SW 1271 (cell line): ENCODE measurements around the gene CDR2.
"Not testable (repeated sequence)": the region's sequence is repeated elsewhere in the genome, so short reads cannot be mapped to it uniquely, and the experiment has no call there.

Source experiments
- DNase-seq, 2 experiments: peaks; one replicate each; lab custom pipeline; 2025; lab: John Stamatoyannopoulos, UW

CDR2 gene

DNA sequence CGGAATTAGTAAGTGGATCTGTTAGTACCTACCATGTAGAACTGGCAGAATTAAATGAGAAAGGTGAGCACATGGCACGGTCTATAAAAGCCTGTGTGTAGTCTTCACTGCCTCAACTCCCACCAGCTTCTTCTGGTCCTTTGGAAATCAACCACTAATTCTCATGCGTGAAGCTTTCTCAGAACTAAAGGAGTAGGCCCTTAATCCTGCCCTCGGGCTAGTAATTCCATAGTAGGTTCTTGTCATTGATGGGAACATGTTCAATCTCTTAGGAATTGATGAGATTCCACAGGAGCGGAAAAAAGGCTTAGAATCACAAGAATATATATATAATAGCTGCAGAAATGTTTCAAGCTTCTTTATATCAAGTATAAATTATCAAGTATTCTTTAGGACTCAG is 21.7 kb downstream of the CDR2 start:
- no peak for DNase-seq

DNA sequence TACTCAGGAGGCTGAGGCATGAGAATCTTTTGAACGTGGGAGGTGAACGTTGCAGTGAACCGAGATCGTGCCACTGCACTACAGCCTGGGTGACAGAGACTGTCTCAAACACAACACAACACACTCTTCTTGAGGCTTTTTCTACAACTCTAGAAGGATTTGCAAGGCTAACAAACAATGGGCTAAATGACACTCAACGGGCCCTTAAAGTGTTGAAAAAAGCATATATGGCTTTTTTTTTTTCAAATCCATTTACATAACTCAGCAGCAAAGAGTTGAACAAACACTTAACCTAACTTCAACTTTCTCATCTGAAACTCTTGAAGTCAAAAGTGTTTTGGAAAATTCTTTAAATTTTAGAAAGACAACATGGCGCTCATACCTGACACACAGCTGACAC is 22.3 kb downstream of the CDR2 start:
- DNase-seq = no peak

DNA sequence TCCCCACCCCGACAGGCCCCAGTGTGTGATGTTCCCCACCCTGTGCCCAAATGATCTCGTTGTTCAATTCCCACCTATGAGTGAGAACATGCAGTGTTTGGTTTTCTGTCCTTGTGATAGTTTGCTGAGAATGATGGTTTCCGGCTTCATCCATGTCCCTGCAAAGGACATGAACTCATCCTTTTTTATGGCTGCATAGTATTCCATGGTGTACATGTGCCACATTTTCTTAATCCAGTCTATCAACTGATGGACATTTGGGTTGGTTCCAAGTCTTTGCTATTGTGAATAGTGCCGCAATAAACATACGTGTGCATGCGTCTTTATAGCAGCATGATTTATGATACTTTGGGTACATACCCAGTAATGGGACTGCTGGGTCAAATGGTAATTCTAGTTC is 23.4 kb downstream of the CDR2 start:
- not testable (repeated sequence) for DNase-seq

DNA sequence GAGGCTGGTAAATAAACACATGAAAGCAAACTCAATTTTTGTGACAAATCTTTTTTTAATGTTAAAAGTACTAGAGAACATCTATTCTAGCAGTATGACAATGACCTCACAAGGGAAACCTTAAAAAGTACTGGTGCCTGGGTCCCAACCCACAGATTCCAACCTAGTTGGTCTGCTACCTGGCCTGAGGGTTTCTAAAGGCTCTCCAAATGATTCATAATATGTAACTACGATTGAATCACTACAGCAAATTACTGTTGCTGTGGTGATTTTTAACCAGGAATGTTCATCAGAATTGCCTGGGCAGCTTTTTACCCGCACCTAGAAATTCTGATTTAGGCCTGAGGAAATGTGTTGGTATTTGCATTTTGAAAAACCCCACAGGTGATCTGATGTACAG is 26.1 kb downstream of the CDR2 start:
- DNase-seq = no peak

GRCh38 chr16:22347100-22347820 is 27.2 kb downstream of the CDR2 start:
- DNase-seq = no peak

GRCh38 chr16:22346483-22346882 is 27.9 kb downstream of the CDR2 start:
- DNase-seq = no peak

- no peak for DNase-seq
Measured at GRCh38 chr16:22342082-22342481, 32.3 kb downstream of the CDR2 start.

GRCh38 chr16:22340945-22341344 is 33.5 kb downstream of the CDR2 start:
- DNase-seq = no peak

GRCh38 chr16:22337849-22338635 is 36.4 kb downstream of the CDR2 start:
- no peak for DNase-seq

- DNase-seq = no peak
Measured at GRCh38 chr16:22337045-22337444, 37.4 kb downstream of the CDR2 start.

GRCh38 chr16:22336581-22336980 is 37.8 kb downstream of the CDR2 start:
- DNase-seq = no peak

DNA sequence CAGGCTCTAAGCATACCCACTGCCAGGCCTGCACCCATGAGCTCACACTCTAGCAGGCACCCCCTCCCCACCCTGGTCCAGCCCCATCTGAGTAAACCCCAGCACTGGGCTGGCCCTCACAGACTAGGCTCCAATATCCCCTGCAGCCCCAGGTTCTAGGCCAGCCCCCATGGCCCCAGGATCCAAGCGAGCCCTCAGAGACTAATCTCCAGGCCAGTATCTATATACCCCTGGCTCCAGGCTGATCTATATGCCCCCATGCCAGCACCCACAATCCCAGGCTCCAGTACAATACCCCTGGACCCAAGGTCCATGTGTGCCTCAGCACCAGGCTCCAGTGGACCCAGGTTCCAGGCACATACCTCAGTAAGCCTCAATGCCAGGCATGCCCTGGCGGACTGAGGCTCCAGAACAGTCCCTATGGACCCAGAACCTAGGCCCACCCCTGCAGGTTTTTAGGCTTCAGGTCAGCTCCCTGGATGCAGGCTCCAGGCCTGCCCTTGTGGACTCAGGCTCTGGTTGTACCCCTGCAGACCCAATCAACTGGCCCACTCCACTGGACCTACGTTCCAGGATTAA is 38.7 kb downstream of the CDR2 start:
- no peak for DNase-seq

- DNase-seq = no peak
Measured at GRCh38 chr16:22333457-22333994, 40.9 kb downstream of the CDR2 start.

- no peak for DNase-seq
Measured at GRCh38 chr16:22330326-22330725, 44.1 kb downstream of the CDR2 start.

GRCh38 chr16:22329199-22329695 is 45.2 kb downstream of the CDR2 start:
- DNase-seq = no peak

- no peak for DNase-seq
Measured at GRCh38 chr16:22328081-22328725, 46.2 kb downstream of the CDR2 start.

- DNase-seq = no peak
Measured at GRCh38 chr16:22327446-22327775, 47.0 kb downstream of the CDR2 start.

DNA sequence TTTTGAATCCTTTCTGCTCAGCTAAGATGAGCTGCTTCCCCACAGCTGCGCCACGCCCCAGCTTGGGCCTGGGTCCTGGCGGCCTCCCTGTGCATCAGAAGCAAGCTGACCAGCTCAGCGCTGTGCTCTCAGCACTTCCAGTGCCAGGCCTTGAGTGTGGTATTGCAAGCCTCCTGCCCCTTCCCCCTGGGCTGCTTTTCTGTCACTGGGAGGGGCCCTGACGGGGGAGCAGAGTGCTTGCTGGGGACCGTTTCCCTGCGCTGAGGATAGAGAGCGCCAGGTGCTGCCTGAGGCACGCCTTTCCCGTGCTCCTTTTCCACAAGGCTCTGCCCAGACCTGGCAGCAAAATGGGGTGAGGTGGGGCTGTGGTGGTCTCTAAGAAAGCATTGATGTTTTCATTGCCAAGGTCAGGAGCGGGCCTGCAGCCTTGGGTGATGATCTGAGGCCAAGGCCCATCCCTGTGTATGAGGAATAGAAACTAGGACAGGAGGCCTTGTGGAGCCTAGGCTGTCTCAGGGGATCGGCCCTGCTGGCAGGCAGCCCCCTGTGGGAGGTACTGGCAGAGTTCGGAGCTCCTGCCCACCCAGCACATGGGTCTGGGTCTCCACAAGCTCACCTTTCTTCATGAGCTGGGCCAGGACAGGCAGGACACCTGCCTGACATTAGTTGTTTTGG is 47.5 kb downstream of the CDR2 start:
- DNase-seq = no peak

- no peak for DNase-seq
Measured at GRCh38 chr16:22326369-22326652, 48.1 kb downstream of the CDR2 start.

GRCh38 chr16:22325598-22326368 is 48.6 kb downstream of the CDR2 start:
- no peak for DNase-seq
